Measurements from ENCODE around the gene SHMT2. TPM values are rescaled to one million over a fixed set of nuclear protein-coding genes. Genes with fewer than 3 reads are reported as not detected.

The SHMT2 gene
- total and polyA plus RNA-seq, 9 of the 15 experiments (the other 6 are each of a cell fraction or from before 2014, with no cell fraction given), result 46.1 to 319 (median 115) TPM

DNA sequence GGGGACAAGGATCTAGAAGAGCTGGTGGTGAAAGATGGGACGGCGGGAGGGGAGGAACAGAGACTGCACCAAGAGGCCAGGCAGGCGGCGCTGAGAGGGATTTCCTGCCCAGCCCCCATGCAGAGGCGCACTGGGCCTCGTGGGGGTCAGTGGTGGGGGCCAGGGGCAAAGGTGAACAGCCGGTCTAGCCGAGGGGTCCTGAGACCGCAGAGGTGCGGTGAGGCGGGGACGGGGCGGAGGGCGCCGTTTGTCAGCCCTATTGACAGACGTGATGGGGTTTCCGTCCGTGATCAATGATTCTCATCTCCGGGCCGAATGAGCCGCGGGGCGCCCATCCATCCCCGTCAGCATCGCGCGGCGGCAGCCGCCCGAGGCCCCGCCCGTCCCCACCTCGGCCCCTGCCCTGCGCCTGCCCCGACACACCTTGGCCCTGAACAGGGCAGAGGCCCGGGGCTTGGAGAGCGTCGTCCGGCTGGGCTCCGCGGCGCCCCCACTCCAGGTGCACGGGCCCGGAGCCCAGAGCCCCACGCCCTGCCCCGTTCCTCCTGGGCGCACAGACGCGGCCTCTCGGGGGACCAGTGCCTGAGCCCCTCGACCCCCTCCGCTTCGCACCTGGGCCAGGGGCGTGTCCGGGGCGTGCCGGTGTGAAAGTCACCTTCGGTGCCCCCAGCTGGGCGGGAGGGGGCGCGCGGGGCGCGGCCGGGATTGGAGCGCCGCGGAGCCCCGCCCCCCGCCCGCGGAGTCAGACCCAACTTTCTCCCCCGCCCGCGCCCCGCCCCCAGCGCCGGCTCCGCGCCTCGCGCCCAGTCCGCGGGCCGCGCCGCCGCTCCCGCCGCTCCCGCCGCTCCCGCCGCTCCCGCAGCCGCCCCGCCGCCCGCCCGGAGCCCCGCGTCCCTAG is 13.2 kb upstream of the SHMT2 start, which contains the start of gene NXPH4 (continued):
- TF ChIP-seq PKNOX1 (IDR thresholded peaks at IDR 0.05) (0 out of 2 replicates have a peak, but pooled peaks have one; percentile 7), MAZ (CRISPR knock-in tag; conservative IDR thresholded peaks at IDR 0.05 in 1 of 2, IDR thresholded peaks at IDR 0.05 in 1 of 2) (peak in 1 of 2 experiments; percentile 43; a peak in 2 of 4 replicates), KDM2B (CRISPR knock-in tag; IDR thresholded peaks at IDR 0.05) (peak; percentile 80; the same call in 1 of the 2 replicates), ESRRA (IDR thresholded peaks at IDR 0.05; ENCODE audit: borderline replicate concordance, low read depth) (peak; percentile 87), ZBTB7A (IDR thresholded peaks at IDR 0.05; ENCODE audit: borderline replicate concordance, control insufficient read depth, low read depth, low read length) (peak; percentile 82; the same call in 1 of the 2 replicates), L3MBTL2 (IDR thresholded peaks at IDR 0.05) (peak; percentile 86), AFF1 (IDR thresholded peaks at IDR 0.05; ENCODE audit: low read depth in 1 of 2, partially characterized antibody in 2 of 2) (no peak)
- TF ChIP-seq, protein P1, sequence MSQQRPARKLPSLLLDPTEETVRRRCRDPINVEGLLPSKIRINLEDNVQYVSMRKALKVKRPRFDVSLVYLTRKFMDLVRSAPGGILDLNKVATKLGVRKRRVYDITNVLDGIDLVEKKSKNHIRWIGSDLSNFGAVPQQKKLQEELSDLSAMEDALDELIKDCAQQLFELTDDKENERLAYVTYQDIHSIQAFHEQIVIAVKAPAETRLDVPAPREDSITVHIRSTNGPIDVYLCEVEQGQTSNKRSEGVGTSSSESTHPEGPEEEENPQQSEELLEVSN (IDR thresholded peaks at IDR 0.05; ENCODE audit: borderline replicate concordance in 1 of 2, extremely low read depth in 1 of 2, insufficient read depth in 1 of 2, insufficient read length in 1 of 2, low read depth in 1 of 2, low read length in 1 of 2, poor library complexity in 1 of 2, severe bottlenecking in 1 of 2), result peak in 1 of 2 experiments; percentile 37

Measured in K562 (cell line).